Measurements from ENCODE around the gene CD99L2.

DNA sequence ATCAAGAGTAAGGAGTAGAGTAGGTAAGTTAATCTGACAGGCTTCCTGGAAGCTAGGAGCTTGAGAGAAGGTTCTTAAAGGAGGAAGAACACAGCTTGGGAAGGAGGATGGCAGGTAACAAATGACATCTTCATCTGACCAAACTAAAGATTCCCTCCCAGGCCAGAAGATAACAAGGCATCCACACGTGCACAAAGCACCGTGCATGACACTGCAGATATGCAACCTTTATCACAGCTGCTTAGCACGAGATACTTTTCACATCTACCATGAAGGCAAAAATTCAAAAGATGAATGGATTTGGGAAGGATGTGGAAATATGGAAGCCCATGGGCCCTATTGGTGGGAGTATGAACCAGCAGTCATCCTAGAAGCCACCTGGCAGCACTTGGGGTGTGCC, 34.3 kb downstream of the CD99L2 start:
- TF ChIP-seq, protein P1, sequence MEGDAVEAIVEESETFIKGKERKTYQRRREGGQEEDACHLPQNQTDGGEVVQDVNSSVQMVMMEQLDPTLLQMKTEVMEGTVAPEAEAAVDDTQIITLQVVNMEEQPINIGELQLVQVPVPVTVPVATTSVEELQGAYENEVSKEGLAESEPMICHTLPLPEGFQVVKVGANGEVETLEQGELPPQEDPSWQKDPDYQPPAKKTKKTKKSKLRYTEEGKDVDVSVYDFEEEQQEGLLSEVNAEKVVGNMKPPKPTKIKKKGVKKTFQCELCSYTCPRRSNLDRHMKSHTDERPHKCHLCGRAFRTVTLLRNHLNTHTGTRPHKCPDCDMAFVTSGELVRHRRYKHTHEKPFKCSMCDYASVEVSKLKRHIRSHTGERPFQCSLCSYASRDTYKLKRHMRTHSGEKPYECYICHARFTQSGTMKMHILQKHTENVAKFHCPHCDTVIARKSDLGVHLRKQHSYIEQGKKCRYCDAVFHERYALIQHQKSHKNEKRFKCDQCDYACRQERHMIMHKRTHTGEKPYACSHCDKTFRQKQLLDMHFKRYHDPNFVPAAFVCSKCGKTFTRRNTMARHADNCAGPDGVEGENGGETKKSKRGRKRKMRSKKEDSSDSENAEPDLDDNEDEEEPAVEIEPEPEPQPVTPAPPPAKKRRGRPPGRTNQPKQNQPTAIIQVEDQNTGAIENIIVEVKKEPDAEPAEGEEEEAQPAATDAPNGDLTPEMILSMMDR (IDR thresholded peaks at IDR 0.05; ENCODE audit: low read depth, low read length, poor library complexity, severe bottlenecking), result no peak
- TF ChIP-seq EZH2phosphoT487 (IDR thresholded peaks at IDR 0.05; ENCODE audit: borderline replicate concordance, low read length), result no peak
